Activated T-cell treated with anti-CD3 and anti-CD28 coated beads, Interleukin-2, amount 50 U/mL, for 48 hours (primary cell): ENCODE measurements around the gene ABHD17C.
"Not testable (repeated sequence)": the region's sequence is repeated elsewhere in the genome, so short reads cannot be mapped to it uniquely, and the experiment has no call there.

Source experiments
- DNase-seq, 2 experiments: peaks; one replicate each; pipeline ENCODE4 v3.0.0-alpha.2; 2020

ABHD17C gene

GRCh38 chr15:80732818-80733217 is 37.7 kb downstream of the ABHD17C start:
- no peak for DNase-seq

- DNase-seq, result no peak
Observed at GRCh38 chr15:80733460-80733859, 38.4 kb downstream of the ABHD17C start.

DNA sequence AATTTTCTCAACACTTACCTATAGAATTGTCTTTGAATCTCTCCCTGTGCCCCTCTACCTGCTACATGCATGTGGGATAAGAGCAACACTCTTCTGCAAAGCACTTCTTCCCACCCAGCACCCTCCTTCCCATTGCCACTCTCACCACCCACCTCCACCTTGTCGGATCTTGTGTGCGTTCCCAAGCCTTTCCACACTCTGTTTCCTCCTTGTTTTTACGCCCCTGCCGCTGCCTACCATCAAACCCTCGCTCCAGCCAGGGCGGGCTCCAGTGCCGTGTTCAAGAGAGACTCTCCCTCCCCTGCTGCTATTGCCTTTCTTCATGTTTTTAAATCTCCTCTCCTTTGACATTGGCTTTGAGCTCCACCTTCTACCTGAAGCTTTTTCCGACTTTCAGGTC is 40.2 kb downstream of the ABHD17C start:
- DNase-seq, result no peak

DNA sequence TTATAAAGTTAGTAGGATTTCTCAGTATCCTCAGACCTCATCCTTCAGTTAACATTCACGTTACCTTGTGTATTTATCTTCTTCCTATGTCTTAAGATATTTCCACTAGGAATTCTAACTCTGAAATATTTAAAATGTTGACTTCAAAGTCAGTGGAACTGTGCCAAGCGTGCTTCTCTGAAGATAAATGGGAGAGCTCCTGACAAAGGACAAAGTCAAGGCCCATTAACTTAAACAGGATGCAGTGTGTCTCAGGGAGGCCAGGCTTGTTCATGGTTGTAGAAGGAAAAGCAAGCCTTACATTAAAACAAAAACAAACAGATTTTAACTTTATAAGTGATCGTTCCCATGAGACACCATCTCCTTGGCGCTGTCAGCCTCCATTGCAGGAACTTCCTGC is 41.5 kb downstream of the ABHD17C start:
- DNase-seq, result no peak

GRCh38 chr15:80739919-80740318 is 44.8 kb downstream of the ABHD17C start:
- DNase-seq, result no peak

DNA sequence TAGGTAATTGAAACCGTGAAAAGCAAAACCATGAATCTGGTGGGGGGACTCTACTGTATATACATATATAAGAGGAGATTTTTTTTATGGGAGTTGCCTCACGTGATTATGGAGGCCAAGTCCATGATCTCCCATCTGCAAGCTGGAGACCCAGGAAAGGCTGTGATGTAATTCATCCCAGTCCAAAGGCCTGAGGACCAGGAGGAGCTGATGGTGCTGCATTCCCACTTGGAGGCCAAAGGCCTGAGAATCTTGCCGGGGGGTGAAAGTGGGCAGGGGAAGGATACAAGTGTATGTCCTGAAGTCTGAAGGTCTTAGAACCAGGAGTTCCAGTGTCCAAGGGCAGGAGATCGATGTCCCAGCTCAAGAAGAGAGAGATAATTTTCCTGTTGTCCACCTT is 47.0 kb downstream of the ABHD17C start:
- DNase-seq, result no peak

- no peak for DNase-seq
Observed at GRCh38 chr15:80743189-80743833, 48.2 kb downstream of the ABHD17C start.

GRCh38 chr15:80744415-80744814 is 49.3 kb downstream of the ABHD17C start:
- DNase-seq, result no peak

GRCh38 chr15:80744826-80745225 is 49.7 kb downstream of the ABHD17C start:
- DNase-seq, result no peak

DNA sequence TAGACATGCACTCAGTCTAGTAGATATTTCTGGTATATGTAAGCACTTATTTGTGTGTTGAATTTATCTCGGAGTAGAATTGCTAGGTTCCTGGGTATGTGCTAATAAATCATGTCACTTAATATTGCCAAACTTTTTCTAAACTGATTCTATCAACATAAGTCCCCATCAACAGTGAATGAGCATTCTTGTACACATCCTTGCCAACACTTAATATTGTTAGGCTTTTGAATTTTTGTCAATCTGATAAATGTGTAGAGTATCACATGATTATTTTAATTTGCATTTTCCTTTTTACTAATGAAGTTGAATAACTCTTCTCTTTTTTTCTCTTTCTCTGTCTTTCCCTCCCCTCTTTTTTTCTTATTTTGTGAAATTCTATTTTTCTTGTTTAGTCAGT is 50.8 kb downstream of the ABHD17C start:
- DNase-seq, result no peak

GRCh38 chr15:80747317-80748053 is 52.4 kb downstream of the ABHD17C start:
- DNase-seq, result no peak

GRCh38 chr15:80749589-80749988 is 54.5 kb downstream of the ABHD17C start:
- no peak for DNase-seq

GRCh38 chr15:80750575-80750974 is 55.5 kb downstream of the ABHD17C start:
- DNase-seq, result no peak

GRCh38 chr15:80752204-80752603 is 57.1 kb downstream of the ABHD17C start:
- DNase-seq, result no peak

DNA sequence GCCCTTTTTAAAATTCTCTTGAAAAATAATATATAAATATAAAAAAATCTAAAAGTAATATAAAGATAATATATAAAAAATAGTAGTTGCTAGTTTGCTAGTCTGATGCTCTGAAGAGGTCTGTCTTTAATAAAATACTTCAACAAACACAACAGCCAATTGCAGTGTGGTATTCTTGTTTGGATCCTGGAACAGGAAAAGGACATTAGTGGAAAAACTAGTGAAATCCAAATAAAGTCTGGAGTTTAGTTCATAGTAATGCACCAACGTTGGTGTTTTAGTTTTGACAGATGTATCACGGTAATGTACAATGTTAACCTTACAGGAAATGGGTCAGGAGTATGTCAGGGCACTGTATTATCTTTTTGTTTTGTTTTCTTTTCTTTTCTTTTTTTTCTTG is 58.1 kb downstream of the ABHD17C start:
- DNase-seq, result no peak

- no peak for DNase-seq
Observed at GRCh38 chr15:80754014-80754413, 58.9 kb downstream of the ABHD17C start.

- no peak for DNase-seq
Observed at GRCh38 chr15:80755885-80756284, 60.8 kb downstream of the ABHD17C start.

- DNase-seq, result no peak
Observed at GRCh38 chr15:80758130-80758745, 63.1 kb downstream of the ABHD17C start.

DNA sequence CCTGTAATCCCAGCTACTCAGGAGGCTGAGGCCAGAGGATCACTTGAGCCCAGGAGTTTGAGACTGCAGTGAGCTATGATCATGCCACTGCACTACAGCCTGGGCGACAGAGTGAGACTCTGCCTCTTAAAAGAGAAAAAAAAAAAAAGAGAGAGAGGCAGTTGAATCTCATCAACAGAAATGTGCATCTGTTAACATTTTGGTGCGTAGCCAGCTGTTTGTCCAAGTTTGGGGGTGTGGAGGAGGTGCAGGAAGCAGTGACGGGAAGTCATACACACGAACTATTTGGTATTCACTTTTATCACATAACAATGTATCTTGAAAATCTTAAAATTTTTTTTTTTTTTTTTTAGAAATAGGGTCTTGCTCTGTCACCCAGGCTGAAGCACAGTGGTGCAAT is 65.8 kb downstream of the ABHD17C start:
- DNase-seq, result no peak

- DNase-seq, result no peak
Observed at GRCh38 chr15:80761754-80762153, 66.6 kb downstream of the ABHD17C start.

DNA sequence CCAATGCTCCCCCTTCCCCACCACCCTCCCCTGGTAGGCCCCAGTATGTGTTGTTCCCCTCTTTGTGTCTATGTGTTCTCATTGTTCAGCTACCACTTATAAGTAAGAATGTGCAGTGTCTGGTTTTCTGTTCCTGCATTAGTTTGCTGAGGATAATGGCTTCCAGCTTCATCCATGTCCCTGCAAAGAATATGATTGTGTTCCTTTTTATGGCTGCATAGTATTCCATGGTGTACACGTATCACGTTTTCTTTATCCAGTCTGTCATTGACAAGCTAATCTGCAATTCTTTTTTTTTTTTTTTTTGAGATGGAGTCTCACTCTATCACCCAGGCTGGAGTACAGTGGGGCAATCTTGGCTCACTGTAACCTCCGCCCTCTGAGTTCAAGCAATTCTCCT is 68.1 kb downstream of the ABHD17C start:
- DNase-seq, result not testable (repeated sequence)

DNA sequence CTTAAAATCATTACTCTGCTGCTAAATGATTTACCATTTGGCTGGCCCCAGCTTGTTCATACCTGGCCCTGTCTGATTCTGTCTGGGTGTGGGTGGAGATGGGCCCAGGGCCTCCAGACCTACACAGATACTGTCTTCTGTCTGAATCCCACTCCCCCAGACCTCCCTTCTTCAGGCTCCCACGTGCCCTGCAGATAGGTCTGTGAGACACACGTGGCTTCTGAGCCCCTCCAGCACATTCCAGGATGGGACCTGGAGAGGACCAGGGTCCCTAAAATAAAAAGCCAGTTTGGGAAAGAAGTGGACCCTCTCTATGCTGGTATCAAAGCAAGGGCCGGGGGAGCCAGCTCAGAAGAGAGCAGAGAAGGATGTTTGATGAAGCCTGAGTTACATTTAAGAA is 69.4 kb downstream of the ABHD17C start:
- DNase-seq, result no peak

- DNase-seq, result no peak
Observed at GRCh38 chr15:80766275-80766674, 71.2 kb downstream of the ABHD17C start.

GRCh38 chr15:80768158-80768557 is 73.0 kb downstream of the ABHD17C start:
- DNase-seq, result no peak
